Measurements from ENCODE around the gene MSMO1.

MSMO1 gene

DNA sequence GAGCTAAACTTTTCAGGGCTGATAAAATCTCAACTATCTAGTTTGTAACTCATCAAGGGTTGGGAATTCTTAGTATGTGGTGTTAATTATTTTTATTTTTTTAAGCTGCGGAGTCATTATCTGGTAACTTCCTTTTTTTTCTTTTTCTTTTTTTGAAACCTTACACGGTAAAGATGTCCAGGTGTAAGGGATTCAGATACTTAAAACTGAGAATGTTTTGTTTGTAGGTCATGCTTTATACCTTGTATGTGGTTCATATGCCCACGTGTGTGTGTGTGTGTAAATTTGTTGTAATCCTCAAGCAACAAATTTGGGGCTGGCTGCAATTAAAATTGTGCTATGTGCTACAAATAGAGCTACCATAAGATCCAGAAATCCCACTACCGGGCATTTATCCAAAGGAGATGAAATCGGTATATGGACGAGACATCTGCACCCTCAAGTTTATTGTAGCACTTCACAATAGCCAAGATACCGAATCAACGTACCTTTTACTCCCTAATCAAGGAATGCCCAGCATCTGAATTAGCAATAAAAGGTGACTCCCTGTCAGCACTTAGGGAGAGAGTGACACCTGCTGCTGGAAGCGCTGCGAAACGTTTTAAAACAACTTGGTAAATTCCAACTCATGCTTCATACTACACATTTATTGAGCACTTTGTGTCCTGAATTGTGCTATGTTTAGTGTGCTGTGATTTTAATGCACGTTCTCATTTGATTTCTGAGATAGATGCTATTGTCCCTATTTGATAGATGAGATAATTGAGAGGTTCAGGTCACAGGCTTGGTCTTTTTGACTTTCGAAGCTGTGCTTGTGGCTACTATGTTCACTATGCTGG lies 16.1 kb downstream of the MSMO1 start:
- DNase-seq (no peak), ATAC-seq (ENCODE audit: insufficient read depth, low read depth) (peak; percentile 62; the same call in 2 of the 3 replicates)
- Histone ChIP-seq H3K4me2 (ENCODE audit: insufficient read depth, low read length) (no peak overlapping the region), H3K4me3 (ENCODE audit: low read depth in 1 of 2, low read length in 2 of 2) (no peak overlapping the region), H3K36me3 (ENCODE audit: insufficient read depth, low read length) (peaks cover 54% of the 10 kb centered on the region), H3K4me1 (ENCODE audit: insufficient read depth, low read length) (no peaks in the 10 kb centered on the region), H2AFZ (ENCODE audit: low read depth, low read length) (no peak overlapping the region), H3K79me2 (ENCODE audit: insufficient read depth, low read length) (no peaks in the 10 kb centered on the region; the same call in 1 of the 2 replicates), H3K9ac (ENCODE audit: low read depth, low read length) (no peak overlapping the region), H3K9me3 (ENCODE audit: insufficient read depth, low read length, severe bottlenecking) (no peaks in the 10 kb centered on the region), H3K27me3 (ENCODE audit: insufficient read depth, low read length, poor library complexity) (no peaks in the 10 kb centered on the region), H4K20me1 (ENCODE audit: insufficient read depth, low read length) (peaks cover 12% of the 10 kb centered on the region), H3K27ac (ENCODE audit: low read length) (no peak overlapping the region)
- TF ChIP-seq CTCF (IDR thresholded peaks at IDR 0.05; ENCODE audit: borderline replicate concordance, extremely low read depth, low read length, poor library complexity, severe bottlenecking) (peak; percentile 64), EZH2 (IDR thresholded peaks at IDR 0.05; ENCODE audit: borderline replicate concordance, low read depth, low read length, severe bottlenecking) (no peak)

DNA sequence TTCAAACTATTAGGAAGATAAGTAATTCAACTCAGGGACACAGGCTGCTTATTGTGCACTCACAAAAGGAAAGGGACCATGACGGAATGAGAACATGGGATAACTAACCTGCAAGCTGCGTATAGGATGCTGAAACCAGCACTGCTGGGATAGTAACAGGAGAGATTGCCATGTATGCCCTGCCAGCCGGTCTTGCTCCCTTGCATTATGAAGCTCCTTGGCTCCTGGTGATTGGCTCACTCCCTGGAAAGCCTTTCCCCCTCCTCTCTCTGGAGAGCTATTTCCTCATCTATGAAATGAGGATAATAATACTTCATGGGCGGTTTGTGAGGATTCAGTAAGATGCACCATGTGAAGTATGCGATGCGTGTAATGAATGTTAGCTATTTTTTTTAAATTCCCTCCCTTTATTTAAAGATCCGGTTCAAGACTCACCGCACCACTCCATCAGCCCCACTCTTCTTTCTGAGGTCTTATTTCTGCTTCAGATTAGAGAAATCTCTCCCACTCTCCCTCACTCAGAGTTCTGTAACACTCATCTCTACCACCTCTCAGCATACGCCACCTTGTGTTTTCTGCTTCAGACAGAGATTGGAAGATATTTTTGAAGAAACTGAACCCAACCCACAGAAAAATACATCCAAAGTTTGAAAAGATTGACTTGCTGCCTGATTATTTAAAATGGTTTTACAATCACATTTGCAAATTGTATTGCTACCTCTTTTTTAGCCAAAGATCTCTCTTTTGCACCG lies 18.4 kb downstream of the MSMO1 start:
- Histone ChIP-seq H3K79me2 (ENCODE audit: insufficient read depth, low read length) (no peaks in the 10 kb centered on the region), H4K20me1 (ENCODE audit: insufficient read depth, low read length) (peaks cover 7% of the 10 kb centered on the region; the same call in 1 of the 2 replicates), H3K9ac (ENCODE audit: low read depth, low read length) (no peak overlapping the region), H3K27ac (ENCODE audit: low read length) (no peak overlapping the region), H3K36me3 (ENCODE audit: insufficient read depth, low read length) (peaks cover 32% of the 10 kb centered on the region), H3K4me2 (ENCODE audit: insufficient read depth, low read length) (no peak overlapping the region), H3K4me1 (ENCODE audit: insufficient read depth, low read length) (no peaks in the 10 kb centered on the region), H3K4me3 (ENCODE audit: low read depth in 1 of 2, low read length in 2 of 2) (no peak overlapping the region), H2AFZ (ENCODE audit: low read depth, low read length) (no peak overlapping the region), H3K9me3 (ENCODE audit: insufficient read depth, low read length, severe bottlenecking) (no peaks in the 10 kb centered on the region), H3K27me3 (ENCODE audit: insufficient read depth, low read length, poor library complexity) (no peaks in the 10 kb centered on the region)
- DNase-seq: no peak
- no peak for ATAC-seq (ENCODE audit: insufficient read depth, low read depth)
- no peak for TF ChIP-seq CTCF (IDR thresholded peaks at IDR 0.05; ENCODE audit: borderline replicate concordance, extremely low read depth, low read length, poor library complexity, severe bottlenecking)
- no peak for TF ChIP-seq EZH2 (IDR thresholded peaks at IDR 0.05; ENCODE audit: borderline replicate concordance, low read depth, low read length, severe bottlenecking)

DNA sequence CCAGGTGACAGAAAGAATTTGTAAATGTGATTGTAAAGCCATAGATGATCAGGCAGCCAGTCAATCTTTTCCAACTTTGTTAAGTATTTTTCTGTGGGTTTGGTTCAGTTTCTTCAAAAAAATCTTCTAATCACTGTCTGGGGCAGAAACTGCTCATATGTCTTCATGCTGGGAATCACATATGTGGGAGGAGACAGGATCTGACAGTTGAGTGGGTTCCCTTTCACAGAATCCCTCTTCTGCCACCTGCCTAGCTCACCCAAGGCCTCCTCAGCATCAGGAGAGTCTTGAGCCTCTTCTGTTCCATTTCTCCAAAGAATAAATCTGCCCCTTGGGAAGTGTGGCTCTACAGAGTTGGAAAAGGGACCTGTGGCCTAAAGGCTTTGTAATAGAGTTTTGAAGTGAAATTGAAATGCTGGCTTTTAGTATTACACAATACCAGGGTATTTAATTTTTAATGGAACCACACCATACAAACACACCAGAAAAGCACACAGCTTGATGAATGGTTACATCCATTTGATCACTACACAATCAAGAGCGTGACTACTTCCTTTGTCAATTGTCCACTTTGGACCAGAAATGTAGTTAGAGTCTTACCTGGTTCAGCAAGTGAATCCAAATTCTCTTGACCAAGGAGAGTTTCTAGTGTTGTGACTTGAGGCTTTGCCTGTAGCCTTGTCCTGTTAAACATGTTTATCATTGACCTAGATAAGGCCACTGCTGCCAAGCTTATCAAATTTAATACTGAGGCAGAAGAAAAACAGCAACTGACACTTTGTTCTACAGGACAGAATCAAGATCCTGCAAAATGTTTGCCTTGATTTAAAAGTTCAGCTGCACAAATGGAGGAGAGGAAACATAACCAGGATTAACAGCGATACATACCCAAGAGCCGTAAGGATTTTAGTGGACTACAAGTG lies 20.4 kb downstream of the MSMO1 start:
- peaks cover 11% of the 10 kb centered on the region; the same call in 1 of the 2 replicates for H3K36me3 ChIP-seq (ENCODE audit: insufficient read depth, low read length)
- H3K4me1 ChIP-seq (ENCODE audit: insufficient read depth, low read length): no peaks in the 10 kb centered on the region
- H3K79me2 ChIP-seq (ENCODE audit: insufficient read depth, low read length): no peaks in the 10 kb centered on the region
- no peak overlapping the region for H3K9ac ChIP-seq (ENCODE audit: low read depth, low read length)
- no peak overlapping the region for H3K4me2 ChIP-seq (ENCODE audit: insufficient read depth, low read length)
- H3K9me3 ChIP-seq (ENCODE audit: insufficient read depth, low read length, severe bottlenecking): no peaks in the 10 kb centered on the region
- ATAC-seq (ENCODE audit: insufficient read depth, low read depth) (no peak), DNase-seq (no peak)
- no peak for TF ChIP-seq EZH2 (IDR thresholded peaks at IDR 0.05; ENCODE audit: borderline replicate concordance, low read depth, low read length, severe bottlenecking)
- TF ChIP-seq CTCF (IDR thresholded peaks at IDR 0.05; ENCODE audit: borderline replicate concordance, extremely low read depth, low read length, poor library complexity, severe bottlenecking): no peak
- no peak overlapping the region for H3K27ac ChIP-seq (ENCODE audit: low read length)
- no peaks in the 10 kb centered on the region for H3K27me3 ChIP-seq (ENCODE audit: insufficient read depth, low read length, poor library complexity)
- no peak overlapping the region for H2AFZ ChIP-seq (ENCODE audit: low read depth, low read length)
- H4K20me1 ChIP-seq (ENCODE audit: insufficient read depth, low read length): peaks cover 7% of the 10 kb centered on the region; the same call in 1 of the 2 replicates
- no peak overlapping the region for H3K4me3 ChIP-seq (ENCODE audit: low read depth in 1 of 2, low read length in 2 of 2)

Data from DND-41 (cell line).